ENCODE measurements around the gene ZNF512.
"Not testable (repeated sequence)": the region's sequence is repeated elsewhere in the genome, so short reads cannot be mapped to it uniquely, and the experiment has no call there.

Gene ZNF512

GRCh38 chr2:27584597-27584996 lies 1.8 kb downstream of the ZNF512 start:
- DNase-seq, result no peak

DNA sequence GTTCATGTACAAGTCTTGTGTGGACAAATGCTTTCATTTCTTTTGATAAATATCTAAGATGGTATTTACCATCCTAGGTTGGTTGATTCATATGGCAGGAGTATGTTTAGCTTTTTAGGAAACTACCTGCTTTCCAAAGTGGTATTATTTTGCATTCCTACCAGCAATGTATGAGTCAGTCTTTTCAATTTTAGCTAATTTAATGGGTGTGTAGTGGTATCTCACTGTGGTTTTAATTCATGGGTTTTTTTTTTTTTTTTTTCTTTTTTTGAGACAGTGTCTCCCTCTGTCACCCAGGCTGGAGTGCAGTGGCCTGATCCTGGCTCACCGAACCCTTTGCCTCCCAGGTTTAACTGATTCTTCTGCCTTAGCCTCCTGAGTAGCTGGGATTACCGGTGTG lies 4.2 kb downstream of the ZNF512 start:
- DNase-seq, result no peak

DNA sequence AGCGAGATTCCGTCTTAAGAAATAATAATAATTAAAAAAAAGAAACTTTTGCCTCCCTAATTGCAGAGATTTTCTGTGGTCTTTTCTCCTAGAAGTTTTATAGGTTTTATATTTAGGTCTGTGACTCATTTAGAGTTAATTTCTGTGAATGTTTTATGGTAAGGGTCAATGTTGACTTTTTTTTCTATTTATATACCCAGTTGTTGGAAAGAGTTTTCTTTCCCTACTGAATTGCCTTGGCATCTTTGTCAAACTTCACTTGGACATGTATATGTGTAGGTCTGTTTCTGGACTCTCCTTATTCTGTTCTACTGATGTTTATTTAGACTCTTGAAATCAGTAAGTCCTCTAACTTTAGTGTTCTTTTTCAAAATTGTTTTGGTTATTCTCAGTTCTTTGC lies 5.5 kb downstream of the ZNF512 start:
- no peak for DNase-seq

- no peak for DNase-seq
These were observed 8.9 kb downstream of the ZNF512 start for GRCh38 chr2:27591745-27592144.

DNA sequence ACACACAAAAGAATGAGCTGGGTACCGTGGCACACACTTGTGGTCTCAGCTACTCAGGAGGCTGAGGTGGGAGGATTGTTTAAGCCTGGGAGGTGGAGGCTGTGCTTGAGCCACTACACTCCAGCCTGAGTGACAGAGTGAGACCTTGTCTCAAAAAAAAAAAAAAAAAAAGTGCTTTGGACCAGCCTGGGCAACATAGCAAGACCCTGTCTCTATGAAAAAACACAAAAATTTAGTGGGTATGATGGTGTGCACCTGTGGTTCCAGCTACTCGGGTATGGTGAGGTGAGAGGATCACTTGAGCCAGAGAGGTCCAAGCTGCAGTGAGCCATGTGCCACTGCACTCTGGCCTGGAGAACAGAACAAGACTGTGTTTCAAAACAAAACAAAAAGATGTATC lies 10.4 kb downstream of the ZNF512 start:
- no peak for DNase-seq

DNA sequence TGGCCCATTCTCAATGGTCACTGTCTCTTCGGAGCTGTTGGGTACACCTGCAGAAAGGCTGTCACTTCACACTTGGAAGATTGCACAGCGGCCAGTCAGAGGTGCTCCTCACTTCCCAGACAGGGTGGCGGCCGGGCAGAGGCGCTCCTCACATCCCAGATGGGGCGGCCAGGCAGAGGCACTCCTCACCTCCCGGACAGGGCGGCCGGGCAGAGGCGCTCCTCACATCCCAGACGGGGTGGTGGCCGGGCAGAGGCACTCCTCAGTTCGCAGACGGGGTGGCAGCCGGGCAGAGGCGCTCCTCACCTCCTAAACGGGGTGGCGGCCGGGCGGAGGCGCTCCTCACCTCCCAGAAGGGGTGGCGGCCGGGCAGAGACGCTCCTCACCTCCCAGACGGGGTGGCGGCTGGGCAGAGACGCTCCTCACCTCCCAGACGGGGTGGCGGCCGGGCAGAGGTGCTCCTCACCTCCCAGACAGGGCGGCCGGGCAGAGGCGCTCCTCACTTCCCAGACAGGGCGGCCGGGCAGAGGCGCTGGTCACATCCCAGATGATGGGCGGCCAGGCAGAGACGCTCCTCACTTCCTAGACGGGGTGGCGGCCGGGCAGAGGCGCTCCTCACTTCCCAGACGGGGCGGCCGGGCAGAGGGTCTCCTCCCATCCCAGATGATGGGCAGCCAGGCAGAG lies 11.3 kb downstream of the ZNF512 start:
- DNase-seq, result not testable (repeated sequence)

- not testable (repeated sequence) for DNase-seq
These were observed 12.6 kb downstream of the ZNF512 start for GRCh38 chr2:27595412-27595811.

DNA sequence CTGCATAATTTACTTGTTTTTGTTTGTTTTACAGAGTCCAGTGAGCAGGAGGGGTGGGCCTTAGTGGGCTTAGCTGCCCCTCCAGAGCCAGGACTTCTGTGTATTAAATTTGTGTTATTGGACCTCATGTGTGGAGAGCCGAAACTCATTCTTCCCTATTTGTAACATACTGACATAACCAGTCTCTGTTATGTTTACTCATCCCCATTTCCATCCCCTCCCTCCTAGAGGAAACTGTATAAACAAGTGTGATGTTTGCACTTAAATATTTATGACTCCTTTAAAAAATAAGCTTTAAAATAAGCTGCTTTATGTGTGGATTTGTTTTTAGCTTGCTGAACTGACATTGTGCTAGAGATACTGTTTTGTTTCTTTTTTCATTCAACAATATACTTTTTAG lies 13.8 kb downstream of the ZNF512 start:
- DNase-seq, result no peak

GRCh38 chr2:27606611-27607010 lies 23.8 kb downstream of the ZNF512 start:
- no peak for DNase-seq

- no peak for DNase-seq
These were observed 31.1 kb downstream of the ZNF512 start for GRCh38 chr2:27613985-27614384.

- no peak for DNase-seq
These were observed 32.5 kb downstream of the ZNF512 start for GRCh38 chr2:27615316-27615715.

GRCh38 chr2:27621524-27621923 lies 38.7 kb downstream of the ZNF512 start:
- no peak for DNase-seq

- no peak for DNase-seq
These were observed 40.1 kb downstream of the ZNF512 start for GRCh38 chr2:27622921-27623384.

DNA sequence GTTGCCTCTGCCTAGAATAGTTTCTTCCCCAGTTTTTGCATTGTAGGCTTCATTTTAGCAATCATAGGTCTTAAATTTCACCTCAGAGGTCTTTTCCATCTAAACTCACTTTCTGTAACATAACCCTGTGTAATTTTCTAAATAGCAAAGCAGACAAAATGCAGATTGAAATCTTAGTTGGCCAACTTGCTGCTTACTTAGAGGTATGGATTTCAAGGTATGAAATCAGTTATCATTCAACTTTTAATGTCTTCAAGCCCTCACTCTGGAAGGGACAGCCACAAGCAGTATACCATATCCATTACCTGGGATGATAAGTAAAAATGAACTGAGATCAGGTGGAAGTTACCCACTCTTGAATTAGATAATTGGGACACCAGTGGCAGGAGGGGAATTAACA lies 42.1 kb downstream of the ZNF512 start:
- no peak for DNase-seq

DNA sequence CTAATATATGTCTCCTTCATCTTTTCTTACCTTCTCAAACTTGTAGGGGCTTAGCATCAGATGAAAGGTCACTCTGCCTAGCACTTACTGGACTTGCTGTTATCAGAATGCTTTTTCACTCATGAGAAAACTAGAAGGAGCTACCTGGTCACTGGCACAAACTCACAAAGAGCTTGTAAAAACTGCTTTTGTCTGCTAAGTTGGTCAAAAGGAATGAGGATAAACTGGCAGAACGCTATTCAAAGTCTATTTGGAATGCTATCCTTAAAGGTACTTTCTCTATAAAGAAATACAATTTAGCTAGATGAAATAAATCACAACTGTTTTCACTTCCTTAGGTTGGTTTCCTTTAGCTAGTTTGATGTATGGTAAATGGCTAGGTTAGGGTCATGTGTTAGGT lies 43.5 kb downstream of the ZNF512 start:
- not testable (repeated sequence) for DNase-seq

DNA sequence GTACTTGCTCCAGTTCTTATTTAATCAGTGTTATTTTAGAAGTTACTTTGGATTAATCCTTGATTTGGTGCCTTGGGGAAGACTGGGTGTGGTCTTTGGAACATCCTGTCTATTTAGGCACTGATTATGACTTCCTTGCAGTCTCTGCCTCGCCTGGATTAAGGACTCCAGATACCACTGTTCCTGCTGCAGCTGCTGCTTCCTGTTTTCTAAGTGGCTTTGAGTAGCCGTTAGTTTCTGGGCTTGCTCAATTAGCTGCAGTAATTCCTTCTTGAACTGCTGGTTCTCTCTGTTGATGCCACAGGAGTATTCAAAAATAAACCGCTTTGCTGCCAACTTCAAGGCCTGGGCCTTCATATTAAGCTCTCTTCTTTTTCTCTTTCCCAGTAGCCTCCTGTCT lies 44.1 kb downstream of the ZNF512 start:
- not testable (repeated sequence) for DNase-seq

DNA sequence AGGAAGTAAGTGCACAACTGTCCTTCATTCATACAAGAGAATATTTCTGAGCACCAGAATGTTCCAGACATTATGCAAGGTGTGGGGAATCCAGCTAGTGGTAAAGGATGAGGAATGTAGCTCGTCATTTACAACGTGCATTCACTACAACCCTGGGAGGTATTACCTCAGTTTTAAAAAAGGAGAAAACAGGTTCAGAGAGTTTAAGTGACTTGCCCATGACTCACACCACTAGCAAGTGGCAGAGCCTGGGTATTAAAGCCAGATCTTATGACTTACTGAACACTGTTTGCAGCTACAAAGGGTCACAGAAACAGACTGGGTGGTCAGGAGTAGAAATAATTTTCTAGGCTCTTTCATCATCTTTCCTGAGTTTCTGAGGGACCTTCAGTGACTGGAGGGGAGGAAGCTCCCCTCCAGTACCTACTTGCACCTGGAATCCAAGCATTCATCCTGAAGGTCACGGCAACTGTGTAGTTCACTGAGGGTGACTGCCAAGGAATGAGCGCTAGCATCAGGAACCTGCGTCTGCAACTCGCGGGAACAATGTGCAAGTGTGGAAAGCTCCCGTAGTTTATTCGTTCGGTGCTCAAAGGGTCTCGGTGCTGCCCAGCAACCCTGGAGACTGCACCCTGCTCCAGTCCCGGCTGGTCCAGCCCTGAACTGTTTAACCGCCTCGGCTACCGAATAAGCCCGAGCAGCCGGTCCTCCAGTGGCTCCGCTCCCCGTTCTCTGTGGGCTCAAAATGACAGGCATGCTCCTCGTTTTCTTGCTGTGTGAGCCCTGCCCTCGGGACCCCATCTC lies 45.3 kb downstream of the ZNF512 start:
- DNase-seq, result peak in 1 of 2 donors; percentile 14

- DNase-seq, result peak; percentile 93
These were observed 46.2 kb downstream of the ZNF512 start, which contains the start of the genes CCDC121 and GPN1 for GRCh38 chr2:27628767-27629709. Gene CCDC121, minus strand, starts transcription at chr2:27629012. Its CDS starts 1,213 bp downstream, at chr2:27627799. Gene GPN1, plus strand, starts transcription at chr2:27629050. Its CDS starts 9 bp downstream, at chr2:27629059.

GRCh38 chr2:27630257-27630656 lies 47.4 kb downstream of the ZNF512 start:
- DNase-seq, result not testable (repeated sequence)

DNA sequence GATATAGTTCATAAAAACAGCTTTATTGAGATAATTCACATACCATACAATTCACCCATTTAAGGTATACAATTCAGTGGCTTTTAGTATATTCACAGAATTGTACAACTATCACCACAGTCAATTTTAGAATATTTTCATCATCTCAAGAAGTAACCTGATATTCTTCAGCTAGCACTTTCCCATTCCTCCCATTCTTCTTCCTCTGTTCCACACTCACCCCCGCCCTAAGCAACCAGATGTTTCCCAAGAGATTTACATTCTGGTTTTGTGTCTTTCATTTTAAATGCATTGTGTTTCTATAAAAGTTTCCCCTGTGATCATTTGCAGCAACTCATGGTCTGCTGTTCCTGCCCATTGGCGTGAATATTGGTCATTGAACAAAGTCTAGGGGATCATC lies 51.4 kb downstream of the ZNF512 start:
- no peak for DNase-seq

- DNase-seq, result no peak
These were observed 53.9 kb downstream of the ZNF512 start for GRCh38 chr2:27636766-27637165.

DNA sequence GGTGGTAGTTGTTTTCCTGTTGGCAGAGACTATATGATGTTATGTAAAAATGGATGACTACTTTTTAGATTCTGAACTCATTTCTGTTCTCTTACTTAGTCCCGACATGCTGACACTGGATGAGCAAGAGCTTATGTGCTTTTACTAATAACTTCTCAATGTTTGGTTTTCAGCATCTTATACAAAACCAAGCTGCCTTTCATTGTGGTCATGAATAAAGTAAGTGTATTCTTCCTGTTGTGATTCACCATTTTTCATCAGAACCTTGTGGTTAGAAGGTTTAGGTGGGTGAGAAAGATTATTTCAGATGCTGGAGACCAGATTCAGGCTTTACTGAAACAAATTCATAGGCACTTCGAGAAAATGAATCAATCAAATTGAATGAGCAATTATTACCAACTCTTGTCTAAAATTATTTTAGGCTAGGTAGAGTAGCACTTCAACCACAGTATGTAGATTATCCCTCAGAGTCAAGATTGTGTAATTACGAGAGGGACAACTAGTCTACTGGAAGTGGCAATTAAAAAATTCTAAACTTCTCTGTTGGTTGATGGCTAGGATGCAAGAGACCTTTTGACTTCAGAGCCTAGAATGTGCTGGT lies 55.3 kb downstream of the ZNF512 start:
- peak in 1 of 2 donors; percentile 15 for DNase-seq

Data from CD4-positive, alpha-beta T cell treated with Interleukin-1 beta for 1 hour (primary cell).